Endodermal cell (in vitro differentiated cells): Measurements from ENCODE around the gene GJB3. TPM values are rescaled to one million over a fixed set of nuclear protein-coding genes. Genes with fewer than 3 reads are reported as not detected.

Experiments
- DNase-seq: peaks from one replicate; pipeline ENCODE4 v3.0.0-alpha.2; 2017
- H3K27ac ChIP-seq: 2 replicates; pipeline ENCODE4 v1.5.1; 2013; ENCODE audit warnings: mild to moderate bottlenecking, low read depth, low read length, moderate library complexity
- H3K27me3 ChIP-seq: 2 replicates; pipeline ENCODE4 v1.6.1; 2013; ENCODE audit warnings: mild to moderate bottlenecking, low read length, moderate library complexity; ENCODE audit not compliant: insufficient read depth, control insufficient read depth, poor library complexity, severe bottlenecking
- H3K36me3 ChIP-seq: 2 replicates; pipeline ENCODE4 v1.7.0; 2013; ENCODE audit warnings: mild to moderate bottlenecking, low read length, moderate library complexity; ENCODE audit not compliant: control insufficient read depth, insufficient read depth
- H3K4me1 ChIP-seq: one replicate; pipeline ENCODE4 v1.7.0; 2013; ENCODE audit warnings: low read length; ENCODE audit not compliant: control insufficient read depth, insufficient read depth
- H3K4me3 ChIP-seq: 2 replicates; pipeline ENCODE4 v1.5.1; 2013; ENCODE audit warnings: mild to moderate bottlenecking, low read length, moderate library complexity
- H3K9ac ChIP-seq: 2 replicates; pipeline ENCODE4 v1.6.1; 2013; ENCODE audit warnings: mild to moderate bottlenecking, low read length, moderate library complexity; ENCODE audit not compliant: poor library complexity, severe bottlenecking; ENCODE audit errors: extremely low read depth
- H3K9me3 ChIP-seq: 2 replicates; pipeline ENCODE4 v1.6.1; 2013; ENCODE audit warnings: mild to moderate bottlenecking, low read length, moderate library complexity; ENCODE audit not compliant: control insufficient read depth
- H3K27ac Mint-ChIP-seq: 2 replicates; pipeline ENCODE4 v1.8.0; 2020; ENCODE audit warnings: mixed read lengths
- H3K27me3 Mint-ChIP-seq: 2 replicates; pipeline ENCODE4 v1.8.0; 2021; ENCODE audit warnings: mild to moderate bottlenecking, mixed read lengths; ENCODE audit not compliant: insufficient read depth
- H3K36me3 Mint-ChIP-seq: 2 replicates; pipeline ENCODE4 v1.8.0; 2020; ENCODE audit warnings: low read depth, mixed read lengths
- H3K4me1 Mint-ChIP-seq: 2 replicates; pipeline ENCODE4 v1.8.0; 2020; ENCODE audit warnings: mixed read lengths
- H3K4me3 Mint-ChIP-seq: 2 replicates; pipeline ENCODE4 v1.8.0; 2020; ENCODE audit warnings: mild to moderate bottlenecking, moderate library complexity, mixed read lengths
- H3K9me3 Mint-ChIP-seq: 2 replicates; pipeline ENCODE4 v1.8.0; 2020; ENCODE audit warnings: mild to moderate bottlenecking, mixed read lengths
- WGBS, 2 experiments: methylation state at CpG; one replicate each; pipeline versions ENCODE4 v1.1.5 to v1.1.7; 2013; ENCODE audit warnings: missing lambda C conversion rate in 2 of 2, mixed read lengths in 1 of 2; ENCODE audit not compliant: insufficient coverage in 1 of 2, insufficient read length in 1 of 2; 5-methylcytosine and 5-hydroxymethylcytosine counted together
- total RNA-seq, 2 donors: library from RNA; stranded (reverse); fragmentation: NEBNext Ultra II Directional in 1 of 2; extraction: Animal tissue kit (Norgen Biotek cat#: 25700) in 1 of 2; gene quantifications; 2 replicates in 1 of 2; 3 replicates in 1 of 2; pipeline ENCODE4 v1.2.1, GENCODE V29; 2021
- TF ChIP-seq, protein P1 (sequence below): fragments of 200-600 bp; sonication (generic); conservative IDR thresholded peaks from 2 replicates; pipeline ENCODE4 v1.5.0; 2021; ENCODE audit warnings: antibody characterized with exemption, mild to moderate bottlenecking

The GJB3 gene
- total RNA-seq, 2 donors from 2014 or later: 0.38 to 2.9 TPM

GRCh38 chr1:34786521-34787325 is 5.7 kb downstream of the GJB3 start:
- 54 to 59% methylated on average over 12 to 14 of the region's 14 CpGs for WGBS, 2 experiments
- no peak overlapping the region for H3K4me3 Mint-ChIP-seq
- peaks cover 6% of the 10 kb centered on the region for H3K4me1 ChIP-seq
- H3K27ac Mint-ChIP-seq: peak overlapping the region; percentile 38
- H3K4me1 Mint-ChIP-seq: peaks cover 19% of the 10 kb centered on the region
- peak; percentile 89 for DNase-seq
- no peaks in the 10 kb centered on the region for H3K9me3 Mint-ChIP-seq
- no peaks in the 10 kb centered on the region for H3K36me3 Mint-ChIP-seq
- no peaks in the 10 kb centered on the region for H3K36me3 ChIP-seq
- no peak overlapping the region for H3K9ac ChIP-seq
- no peaks in the 10 kb centered on the region for H3K9me3 ChIP-seq
- TF ChIP-seq, protein P1, sequence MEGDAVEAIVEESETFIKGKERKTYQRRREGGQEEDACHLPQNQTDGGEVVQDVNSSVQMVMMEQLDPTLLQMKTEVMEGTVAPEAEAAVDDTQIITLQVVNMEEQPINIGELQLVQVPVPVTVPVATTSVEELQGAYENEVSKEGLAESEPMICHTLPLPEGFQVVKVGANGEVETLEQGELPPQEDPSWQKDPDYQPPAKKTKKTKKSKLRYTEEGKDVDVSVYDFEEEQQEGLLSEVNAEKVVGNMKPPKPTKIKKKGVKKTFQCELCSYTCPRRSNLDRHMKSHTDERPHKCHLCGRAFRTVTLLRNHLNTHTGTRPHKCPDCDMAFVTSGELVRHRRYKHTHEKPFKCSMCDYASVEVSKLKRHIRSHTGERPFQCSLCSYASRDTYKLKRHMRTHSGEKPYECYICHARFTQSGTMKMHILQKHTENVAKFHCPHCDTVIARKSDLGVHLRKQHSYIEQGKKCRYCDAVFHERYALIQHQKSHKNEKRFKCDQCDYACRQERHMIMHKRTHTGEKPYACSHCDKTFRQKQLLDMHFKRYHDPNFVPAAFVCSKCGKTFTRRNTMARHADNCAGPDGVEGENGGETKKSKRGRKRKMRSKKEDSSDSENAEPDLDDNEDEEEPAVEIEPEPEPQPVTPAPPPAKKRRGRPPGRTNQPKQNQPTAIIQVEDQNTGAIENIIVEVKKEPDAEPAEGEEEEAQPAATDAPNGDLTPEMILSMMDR: peak; percentile 95
- peaks cover 9% of the 10 kb centered on the region for H3K27me3 ChIP-seq
- H3K4me3 ChIP-seq: no peak overlapping the region
- peaks cover 22% of the 10 kb centered on the region for H3K27me3 Mint-ChIP-seq
- H3K27ac ChIP-seq: no peak overlapping the region

DNA sequence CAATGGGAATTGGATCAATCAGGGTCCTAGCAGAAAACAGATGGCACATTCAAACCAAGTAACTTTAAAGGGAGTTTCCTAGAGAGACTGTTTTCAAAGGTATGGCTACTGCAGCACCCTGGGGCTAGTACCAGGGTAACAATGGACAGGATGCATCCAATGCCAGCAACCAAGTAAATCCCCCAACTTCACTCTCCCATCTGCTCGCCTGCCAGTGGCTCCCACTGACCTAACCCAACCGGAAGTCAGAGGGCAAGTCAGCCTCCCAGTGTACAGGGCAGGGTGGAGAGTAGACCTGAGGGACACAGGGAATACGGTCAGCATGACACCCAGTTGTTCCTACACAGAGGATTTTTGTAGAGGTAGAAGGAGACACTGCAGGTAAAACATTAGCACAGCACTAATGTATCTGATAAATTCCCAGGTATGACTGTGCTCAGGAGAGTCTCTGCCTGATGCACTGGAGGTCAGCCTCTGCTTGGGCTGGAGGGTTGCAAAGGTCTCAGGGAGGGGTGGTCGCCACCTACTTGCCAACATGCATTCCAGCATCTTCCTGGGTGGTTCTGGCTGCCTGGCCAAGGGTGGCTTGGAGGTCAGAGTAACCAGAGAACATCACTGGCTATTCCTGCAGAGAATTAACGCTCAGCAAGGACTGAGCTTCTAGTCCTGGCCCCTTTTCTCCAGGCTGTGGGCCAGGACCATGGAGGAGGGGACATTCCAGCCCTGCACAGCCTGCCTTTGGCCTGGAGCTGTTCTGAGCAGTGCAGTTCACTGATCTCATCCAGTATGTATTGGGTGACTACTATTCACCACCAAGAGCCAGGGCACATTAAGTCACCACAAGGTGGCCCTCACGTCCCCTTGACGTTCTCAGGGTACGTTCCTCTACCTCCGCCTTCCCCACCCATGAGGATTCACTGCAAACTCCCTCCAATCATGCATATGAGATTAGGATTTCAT is 6.7 kb downstream of the GJB3 start:
- TF ChIP-seq, protein P1: peak; percentile 81
- H3K36me3 Mint-ChIP-seq: no peaks in the 10 kb centered on the region
- H3K27ac ChIP-seq: no peak overlapping the region
- no peaks in the 10 kb centered on the region for H3K9me3 Mint-ChIP-seq
- H3K4me1 Mint-ChIP-seq: peaks cover 23% of the 10 kb centered on the region
- no peak overlapping the region for H3K4me3 Mint-ChIP-seq
- peaks cover 22% of the 10 kb centered on the region for H3K27me3 Mint-ChIP-seq
- DNase-seq: peak; percentile 80
- H3K4me3 ChIP-seq: no peak overlapping the region
- H3K9me3 ChIP-seq: no peaks in the 10 kb centered on the region
- H3K4me1 ChIP-seq: no peaks in the 10 kb centered on the region
- no peak overlapping the region for H3K9ac ChIP-seq
- no peak overlapping the region for H3K27ac Mint-ChIP-seq
- no peaks in the 10 kb centered on the region for H3K27me3 ChIP-seq
- H3K36me3 ChIP-seq: no peaks in the 10 kb centered on the region
- 70 to 78% methylated on average over 4 to 9 of the region's 9 CpGs for WGBS, 2 experiments

GRCh38 chr1:34790985-34791384 is 10.0 kb downstream of the GJB3 start:
- Mint-ChIP-seq H3K4me3 (no peak overlapping the region), H3K4me1 (peaks cover 24% of the 10 kb centered on the region), H3K27ac (no peak overlapping the region), H3K36me3 (peaks cover 5% of the 10 kb centered on the region), H3K9me3 (no peaks in the 10 kb centered on the region), H3K27me3 (peaks cover 31% of the 10 kb centered on the region)
- DNase-seq: no peak
- Histone ChIP-seq H3K9ac (no peak overlapping the region), H3K4me1 (no peaks in the 10 kb centered on the region), H3K4me3 (no peak overlapping the region), H3K27me3 (no peaks in the 10 kb centered on the region), H3K27ac (no peak overlapping the region), H3K9me3 (no peaks in the 10 kb centered on the region), H3K36me3 (no peaks in the 10 kb centered on the region)
- WGBS, 2 experiments: 79 to 88% methylated on average over 5 to 6 of the region's 6 CpGs
- TF ChIP-seq, protein P1: no peak
